T-helper 2 cell treated with Interferon-gamma antibody and Interleukin-4, amounts not matched to agents 100 ng/mL and 5 ng/mL, for 36 hours (primary cell): ENCODE measurements around the gene ZNF236. TPM values are rescaled to one million over a fixed set of nuclear protein-coding genes. Genes with fewer than 3 reads are reported as not detected.

Experiments
- intact Hi-C: fragments of 100-400 bp; cut with micrococcal nuclease; formaldehyde crosslinking; loops from one replicate; pipeline ENCODE4 v1.15.1; 2023
- total RNA-seq: library from RNA; stranded (reverse); gene quantifications from 2 replicates; pipeline ENCODE4 v1.2.3, GENCODE V29; 2022

ZNF236 gene
- total RNA-seq, 1 donor from 2014 or later = 23.2 TPM

GRCh38 chr18:76970770-76971559 lies 148.6 kb downstream of the ZNF236 start:
- intact Hi-C loops = no loop called here

GRCh38 chr18:76972241-76972640 lies 149.9 kb downstream of the ZNF236 start:
- intact Hi-C loops = no loop called here

- intact Hi-C loops = no loop called here
Measured at GRCh38 chr18:76972846-76973519, 150.6 kb downstream of the ZNF236 start.

- intact Hi-C loops = no loop called here
Measured at GRCh38 chr18:76973520-76974266, 151.3 kb downstream of the ZNF236 start.

- intact Hi-C loops = no loop called here
Measured at GRCh38 chr18:76974386-76974785, 152.0 kb downstream of the ZNF236 start.

- intact Hi-C loops = no loop called here
Measured at GRCh38 chr18:76975577-76976110, 153.3 kb downstream of the ZNF236 start.

GRCh38 chr18:76977108-76977621 lies 154.8 kb downstream of the ZNF236 start:
- intact Hi-C loops = no loop called here

- intact Hi-C loops = no loop called here
Measured at GRCh38 chr18:76977684-76978232, 155.4 kb downstream of the ZNF236 start.

GRCh38 chr18:76978616-76979015 lies 156.3 kb downstream of the ZNF236 start:
- intact Hi-C loops = no loop called here

GRCh38 chr18:76979111-76979751 lies 156.9 kb downstream of the ZNF236 start:
- intact Hi-C loops = no loop called here

GRCh38 chr18:76979906-76980305 lies 157.5 kb downstream of the ZNF236 start:
- intact Hi-C loops = loop anchor here (5.0 kb wide), 1 partner anchor 232 kb away; no protein-coding TSS in a partner anchor

GRCh38 chr18:76980663-76981395 lies 158.5 kb downstream of the ZNF236 start:
- intact Hi-C loops = loop anchor here (5.0 kb wide), 1 partner anchor 231 kb away; no protein-coding TSS in a partner anchor

GRCh38 chr18:76981396-76981968 lies 159.1 kb downstream of the ZNF236 start:
- intact Hi-C loops = loop anchor here (5.0 kb wide), 1 partner anchor 231 kb away; no protein-coding TSS in a partner anchor

GRCh38 chr18:76982038-76982437 lies 159.7 kb downstream of the ZNF236 start:
- intact Hi-C loops = loop anchor here (2.0 to 5.0 kb wide), 3 partner anchors 17 to 230 kb away; no protein-coding TSS in a partner anchor

- intact Hi-C loops = loop anchor here (1.0 to 5.0 kb wide), 5 partner anchors 18 to 229 kb away; no protein-coding TSS in a partner anchor
Measured at GRCh38 chr18:76982841-76983583, 160.7 kb downstream of the ZNF236 start.

GRCh38 chr18:76983613-76984051 lies 161.3 kb downstream of the ZNF236 start:
- intact Hi-C loops = loop anchor here (1.0 to 5.0 kb wide), 5 partner anchors 19 to 229 kb away; no protein-coding TSS in a partner anchor

GRCh38 chr18:76984193-76985155 lies 162.1 kb downstream of the ZNF236 start:
- intact Hi-C loops = loop anchor here (5.0 kb wide), 1 partner anchor 228 kb away; no protein-coding TSS in a partner anchor
